H9 (cell line): ENCODE data around the gene CDH1. TPM values are rescaled to one million over a fixed set of nuclear protein-coding genes. Genes with fewer than 3 reads are reported as not detected.
A peak's percentile ranks its signal among the peaks of the same experiment; 100 is the strongest.

Source experiments
- DNase-seq: peaks from one replicate; pipeline ENCODE4 v3.0.0-alpha.2; 2017
- H2AFZ ChIP-seq: one replicate; pipeline ENCODE4 v1.6.1; 2013; ENCODE audit warnings: mild to moderate bottlenecking, low read length, control low read depth, moderate library complexity
- H2AK5ac ChIP-seq: 2 replicates; pipeline ENCODE4 v1.6.1; 2013; ENCODE audit warnings: low read length, control low read depth, mixed read lengths; ENCODE audit not compliant: insufficient read length
- H2BK120ac ChIP-seq: one replicate; pipeline ENCODE4 v1.6.1; 2013; ENCODE audit warnings: low read depth, mild to moderate bottlenecking, low read length, control low read depth, inconsistent platforms; ENCODE audit not compliant: poor library complexity, severe bottlenecking
- H2BK12ac ChIP-seq: 2 replicates; pipeline ENCODE4 v1.6.1; 2013; ENCODE audit warnings: low read length, control low read depth, mixed read lengths, low read depth; ENCODE audit not compliant: insufficient read length
- H2BK15ac ChIP-seq: 2 replicates; pipeline ENCODE4 v1.6.1; 2013; ENCODE audit warnings: low read depth, low read length, control low read depth
- H2BK20ac ChIP-seq: one replicate; pipeline ENCODE4 v1.6.1; 2013; ENCODE audit warnings: low read depth, mild to moderate bottlenecking, low read length, control low read depth, inconsistent platforms; ENCODE audit not compliant: poor library complexity, severe bottlenecking
- H2BK5ac ChIP-seq: 2 replicates; pipeline ENCODE4 v1.6.1; 2013; ENCODE audit warnings: low read length, control low read depth, mixed read lengths; ENCODE audit not compliant: insufficient read length
- H3K14ac ChIP-seq: 2 replicates; pipeline ENCODE4 v1.6.1; 2013; ENCODE audit warnings: low read length, control low read depth; ENCODE audit not compliant: insufficient read depth
- H3K18ac ChIP-seq: 2 replicates; pipeline ENCODE4 v1.6.1; 2013; ENCODE audit warnings: low read depth, mild to moderate bottlenecking, mixed read lengths, low read length, control low read depth; ENCODE audit not compliant: insufficient read length
- H3K23ac ChIP-seq: 2 replicates; pipeline ENCODE4 v1.6.1; 2013; ENCODE audit warnings: low read length, control low read depth, mixed read lengths, low read depth; ENCODE audit not compliant: insufficient read length
- H3K23me2 ChIP-seq: 2 replicates; pipeline ENCODE4 v1.6.1; 2013; ENCODE audit warnings: low read depth, mild to moderate bottlenecking, mixed read lengths, low read length, control low read depth; ENCODE audit not compliant: insufficient read length, poor library complexity, severe bottlenecking
- H3K27ac ChIP-seq: 2 replicates; pipeline ENCODE4 v1.5.1; 2013; ENCODE audit warnings: low read length, control low read depth, mixed read lengths, low read depth; ENCODE audit not compliant: insufficient read length
- H3K27me3 ChIP-seq: 2 replicates; pipeline ENCODE4 v1.6.1; 2013; ENCODE audit warnings: low read length, control low read depth, inconsistent platforms; ENCODE audit not compliant: insufficient read depth
- H3K4ac ChIP-seq: 2 replicates; pipeline ENCODE4 v1.6.1; 2013; ENCODE audit warnings: low read depth, mild to moderate bottlenecking, control low read depth, inconsistent platforms, low read length, moderate library complexity
- H3K4me1 ChIP-seq: 2 replicates; pipeline ENCODE4 v1.6.1; 2013; ENCODE audit warnings: low read length, control low read depth, inconsistent platforms; ENCODE audit not compliant: insufficient read depth
- H3K4me2 ChIP-seq: 2 replicates; pipeline ENCODE4 v1.6.1; 2013; ENCODE audit warnings: low read length, control low read depth, mixed read lengths; ENCODE audit not compliant: insufficient read length, insufficient read depth
- H3K56ac ChIP-seq: 2 replicates; pipeline ENCODE4 v1.6.1; 2013; ENCODE audit warnings: low read depth, mild to moderate bottlenecking, mixed read lengths, low read length, control low read depth; ENCODE audit not compliant: insufficient read length
- H3K79me1 ChIP-seq: 2 replicates; pipeline ENCODE4 v1.6.1; 2013; ENCODE audit warnings: low read depth, mild to moderate bottlenecking, moderate library complexity, low read length, control low read depth, inconsistent platforms; ENCODE audit not compliant: insufficient read depth, poor library complexity, severe bottlenecking
- H3K79me2 ChIP-seq: 2 replicates; pipeline ENCODE4 v1.6.1; 2013; ENCODE audit warnings: low read length, control low read depth, inconsistent platforms; ENCODE audit not compliant: insufficient read depth
- H3K9ac ChIP-seq: 2 replicates; pipeline ENCODE4 v1.6.1; 2013; ENCODE audit warnings: low read length, control low read depth, mixed read lengths; ENCODE audit not compliant: insufficient read length; ENCODE audit errors: extremely low read depth
- H3K9me3 ChIP-seq: one replicate; pipeline ENCODE4 v1.6.1; 2013; ENCODE audit warnings: low read depth, low read length, inconsistent platforms; ENCODE audit not compliant: control insufficient read depth
- H3T11ph ChIP-seq: one replicate; pipeline ENCODE4 v1.6.1; 2013; ENCODE audit warnings: mild to moderate bottlenecking, low read length, control low read depth, inconsistent platforms
- H4K20me1 ChIP-seq: one replicate; pipeline ENCODE4 v1.6.1; 2013; ENCODE audit not compliant: control insufficient read depth, insufficient read length, insufficient read depth
- H4K5ac ChIP-seq: 2 replicates; pipeline ENCODE4 v1.6.1; 2013; ENCODE audit warnings: low read depth, mild to moderate bottlenecking, mixed read lengths, low read length, control low read depth; ENCODE audit not compliant: insufficient read length
- H4K8ac ChIP-seq: replicated peaks from 2 replicates; pipeline ENCODE4 v1.6.1; 2013; ENCODE audit warnings: low read length, control low read depth, mixed read lengths, low read depth; ENCODE audit not compliant: insufficient read length
- H4K91ac ChIP-seq: 2 replicates; pipeline ENCODE4 v1.6.1; 2013; ENCODE audit warnings: low read depth, mild to moderate bottlenecking, moderate library complexity, mixed read lengths, low read length, control low read depth; ENCODE audit not compliant: insufficient read length
- H3K27ac Mint-ChIP-seq, 3 experiments: 2 replicates in 2 of 3; 3 replicates in 1 of 3; pipeline ENCODE4 v1.8.0; 2020 to 2021; ENCODE audit warnings: mixed read lengths in 3 of 3, mild to moderate bottlenecking in 1 of 3, moderate library complexity in 1 of 3
- H3K27me3 Mint-ChIP-seq: 2 replicates; pipeline ENCODE4 v1.8.0; 2021; ENCODE audit warnings: low read depth, mild to moderate bottlenecking, moderate library complexity, mixed read lengths
- H3K36me3 Mint-ChIP-seq, 3 experiments: 2 replicates in 2 of 3; 3 replicates in 1 of 3; pipeline ENCODE4 v1.8.0; 2020 to 2021; ENCODE audit warnings: low read depth in 3 of 3, mixed read lengths in 3 of 3; ENCODE audit not compliant: insufficient read depth in 1 of 3
- H3K4me1 Mint-ChIP-seq, 2 experiments: 2 replicates each; pipeline ENCODE4 v1.8.0; 2020; ENCODE audit warnings: mixed read lengths in 2 of 2
- H3K4me3 Mint-ChIP-seq, 2 experiments: 2 replicates in 1 of 2; 3 replicates in 1 of 2; pipeline ENCODE4 v1.8.0; 2020 to 2021; ENCODE audit warnings: mild to moderate bottlenecking in 2 of 2, mixed read lengths in 2 of 2, moderate library complexity in 1 of 2
- H3K9me3 Mint-ChIP-seq, 2 experiments: 2 replicates in 1 of 2; 3 replicates in 1 of 2; pipeline ENCODE4 v1.8.0; 2020; ENCODE audit warnings: mild to moderate bottlenecking in 2 of 2, mixed read lengths in 2 of 2, moderate library complexity in 1 of 2
- CTCF ChIP-seq: fragments of 200-600 bp; sonication (generic); conservative IDR thresholded peaks from 3 replicates; pipeline ENCODE4 v1.8.0; 2021; ENCODE audit warnings: antibody characterized with exemption, mild to moderate bottlenecking
- WGBS: extraction: QIAGEN DNeasy Blood & Tissue Kit; methylation state at CpG from one replicate; pipeline ENCODE4 v1.1.7; 2013; ENCODE audit warnings: missing lambda C conversion rate, low lambda C conversion rate, mixed read lengths; ENCODE audit not compliant: insufficient read length; ENCODE audit errors: extremely low coverage; 5-methylcytosine and 5-hydroxymethylcytosine counted together
- total RNA-seq: library from RNA; stranded (reverse); gene quantifications from 2 replicates; pipeline ENCODE4 v1.2.1, GENCODE V29; 2021

The CDH1 gene
- total RNA-seq, 1 experiment from 2014 or later, result 237 TPM

DNA sequence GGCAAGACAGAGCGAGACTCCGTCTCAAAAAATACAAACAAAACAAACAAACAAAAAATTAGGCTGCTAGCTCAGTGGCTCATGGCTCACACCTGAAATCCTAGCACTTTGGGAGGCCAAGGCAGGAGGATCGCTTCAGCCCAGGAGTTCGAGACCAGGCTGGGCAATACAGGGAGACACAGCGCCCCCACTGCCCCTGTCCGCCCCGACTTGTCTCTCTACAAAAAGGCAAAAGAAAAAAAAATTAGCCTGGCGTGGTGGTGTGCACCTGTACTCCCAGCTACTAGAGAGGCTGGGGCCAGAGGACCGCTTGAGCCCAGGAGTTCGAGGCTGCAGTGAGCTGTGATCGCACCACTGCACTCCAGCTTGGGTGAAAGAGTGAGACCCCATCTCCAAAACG lies 531 bp upstream of the CDH1 start:
- no peaks in the 10 kb centered on the region for H3K79me1 ChIP-seq
- H4K8ac ChIP-seq, result no peak overlapping the region
- peaks cover 10 to 21% (median 15%) of the 10 kb centered on the region in 3 experiments for H3K36me3 Mint-ChIP-seq
- TF ChIP-seq CTCF, result no peak
- H3K27ac Mint-ChIP-seq, result peak overlapping the region in 2 of 3 experiments; percentile 4 to 44; a peak in 2 of 7 replicates
- H3K4me2 ChIP-seq, result no peak overlapping the region
- H3K27me3 Mint-ChIP-seq, result peaks cover 2% of the 10 kb centered on the region; the same call in 1 of the 2 replicates
- no peak overlapping the region for H3K56ac ChIP-seq
- H3K9me3 Mint-ChIP-seq, result no peaks in the 10 kb centered on the region; a peak in 1 of 5 replicates
- peaks cover 12% of the 10 kb centered on the region for H3K23me2 ChIP-seq
- no peak overlapping the region for H3K4ac ChIP-seq
- no peak overlapping the region for H3K27ac ChIP-seq
- peaks cover 14% of the 10 kb centered on the region; the same call in 1 of the 2 replicates for H3K4me1 ChIP-seq
- H2AK5ac ChIP-seq, result no peak overlapping the region
- H3K4me3 Mint-ChIP-seq, result peak overlapping the region; percentile 3 to 99; a peak in 4 of 5 replicates
- H3T11ph ChIP-seq, result no peak overlapping the region
- H2BK20ac ChIP-seq, result no peak overlapping the region
- H3K23ac ChIP-seq, result no peak overlapping the region
- peaks cover 3% of the 10 kb centered on the region; the same call in 1 of the 2 replicates for H3K79me2 ChIP-seq
- H4K20me1 ChIP-seq, result no peaks in the 10 kb centered on the region
- no peak overlapping the region for H2BK12ac ChIP-seq
- H3K9me3 ChIP-seq, result no peaks in the 10 kb centered on the region
- H3K9ac ChIP-seq, result no peak overlapping the region
- no peaks in the 10 kb centered on the region for H3K27me3 ChIP-seq
- no peak overlapping the region for H3K14ac ChIP-seq
- DNase-seq, result no peak
- no peak overlapping the region for H2BK5ac ChIP-seq
- H2AFZ ChIP-seq, result no peak overlapping the region
- no peak overlapping the region for H4K91ac ChIP-seq
- H3K4me1 Mint-ChIP-seq, result peaks cover 48 to 58% of the 10 kb centered on the region in 2 experiments
- H3K18ac ChIP-seq, result no peak overlapping the region
- H4K5ac ChIP-seq, result no peak overlapping the region
- no CpG with 5 or more reads among the region's 12 CpGs for WGBS
- H2BK120ac ChIP-seq, result no peak overlapping the region
- H2BK15ac ChIP-seq, result no peak overlapping the region
